ENCODE results near the gene ELAVL3.
A peak's percentile ranks its signal among the peaks of the same experiment; 100 is the strongest.
"Not testable (repeated sequence)": the region's sequence is repeated elsewhere in the genome, so short reads cannot be mapped to it uniquely, and the experiment has no call there.

The ELAVL3 gene

DNA sequence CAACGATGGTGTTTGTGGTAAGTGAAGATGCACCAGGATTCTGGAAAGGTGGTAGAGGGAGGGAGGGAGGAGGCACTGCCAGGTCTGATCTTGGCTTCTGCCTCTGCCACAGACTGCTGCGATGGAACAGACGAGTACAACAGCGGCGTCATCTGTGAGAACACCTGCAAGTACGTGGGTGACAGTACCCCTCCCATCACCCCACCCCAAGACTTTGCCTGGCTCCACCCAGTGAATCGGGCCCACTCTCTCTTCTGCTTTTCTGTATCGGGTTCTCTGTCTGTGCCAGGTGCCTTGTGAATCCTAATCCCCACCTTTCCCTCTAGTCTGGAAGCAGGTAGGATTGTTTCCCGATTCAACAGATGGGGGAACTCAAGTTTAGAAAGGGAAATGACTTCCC lies 42.9 kb downstream of the ELAVL3 start:
- no peak for DNase-seq (ENCODE audit: low read depth in 2 of 2, low spot score in 1 of 2)

DNA sequence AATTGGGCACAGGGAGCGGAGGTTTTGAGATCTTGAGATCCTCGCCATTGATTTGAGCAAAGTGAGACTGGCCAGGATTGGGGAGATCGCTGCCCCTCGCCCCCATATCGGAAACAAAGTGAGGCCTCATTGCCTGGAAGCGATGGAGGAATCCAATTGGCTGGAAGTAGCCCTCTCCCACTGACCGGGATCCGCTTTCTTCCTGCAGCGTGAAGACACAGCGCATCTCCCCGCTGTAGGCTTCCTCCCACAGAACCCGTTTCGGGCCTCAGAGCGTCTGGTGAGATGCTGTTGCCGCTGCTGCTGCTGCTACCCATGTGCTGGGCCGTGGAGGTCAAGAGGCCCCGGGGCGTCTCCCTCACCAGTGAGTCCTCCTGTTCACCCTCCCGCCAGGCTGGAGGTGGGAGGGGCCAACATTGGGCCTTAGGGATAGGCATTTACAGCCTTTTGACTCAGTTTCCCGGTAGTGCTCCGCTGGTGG lies 45.0 kb downstream of the ELAVL3 start:
- DNase-seq (ENCODE audit: low read depth in 2 of 2, low spot score in 1 of 2), result no peak

GRCh38 chr19:11435057-11435832 lies 45.6 kb downstream of the ELAVL3 start, which contains the start of the genes ODAD3 and PRKCSH:
ODAD3 (minus strand) TSS chr19:11435121; CDS start chr19:11435016, 105 bp downstream.
PRKCSH (plus strand) TSS chr19:11435635; CDS start chr19:11436118, 483 bp downstream.
- peak; percentile 94 to 97 for DNase-seq (ENCODE audit: low read depth in 2 of 2, low spot score in 1 of 2)

DNA sequence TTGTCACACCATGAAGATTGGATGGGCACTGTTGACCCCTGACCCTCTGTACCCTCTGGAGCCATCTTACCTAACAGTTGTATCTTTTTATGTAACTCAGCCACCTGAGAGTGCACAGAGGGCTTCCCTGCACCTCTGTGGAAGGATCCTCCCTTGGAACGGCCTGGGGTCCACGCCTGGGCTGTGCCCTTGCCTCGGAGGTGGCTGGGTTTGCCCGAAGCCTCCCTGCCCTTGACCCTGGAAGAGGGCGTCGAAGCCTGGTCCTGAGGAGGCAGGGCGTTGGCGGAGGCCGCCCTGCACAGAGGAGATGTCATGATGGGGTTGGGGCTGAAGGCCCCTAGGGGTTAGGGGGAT lies 46.2 kb downstream of the ELAVL3 start:
- DNase-seq (ENCODE audit: low read depth in 2 of 2, low spot score in 1 of 2), result no peak

- DNase-seq (ENCODE audit: low read depth in 2 of 2, low spot score in 1 of 2), result not testable (repeated sequence)
Observed at GRCh38 chr19:11433526-11433925, 47.3 kb downstream of the ELAVL3 start.

DNA sequence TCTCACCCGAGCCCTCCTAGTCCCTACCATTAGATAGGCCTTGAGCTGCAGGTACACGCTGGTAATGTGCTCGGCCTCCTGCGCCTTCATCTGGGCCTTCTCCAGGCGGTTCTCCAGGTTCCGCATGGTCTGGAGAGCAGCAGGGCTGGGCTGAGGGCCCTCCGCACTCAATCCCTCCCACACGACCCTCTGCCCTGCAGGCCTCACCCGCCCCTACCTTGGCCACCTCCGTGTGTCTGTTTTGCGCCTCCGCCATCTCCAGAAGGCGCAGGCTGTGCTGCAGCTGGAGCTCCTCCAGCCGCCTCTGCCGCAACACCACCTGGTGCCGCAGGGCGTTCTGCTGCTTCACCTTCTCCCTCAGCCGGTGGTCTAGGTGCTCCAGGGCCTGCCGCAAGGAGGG lies 54.2 kb downstream of the ELAVL3 start:
- DNase-seq (ENCODE audit: low read depth in 2 of 2, low spot score in 1 of 2), result no peak

DNA sequence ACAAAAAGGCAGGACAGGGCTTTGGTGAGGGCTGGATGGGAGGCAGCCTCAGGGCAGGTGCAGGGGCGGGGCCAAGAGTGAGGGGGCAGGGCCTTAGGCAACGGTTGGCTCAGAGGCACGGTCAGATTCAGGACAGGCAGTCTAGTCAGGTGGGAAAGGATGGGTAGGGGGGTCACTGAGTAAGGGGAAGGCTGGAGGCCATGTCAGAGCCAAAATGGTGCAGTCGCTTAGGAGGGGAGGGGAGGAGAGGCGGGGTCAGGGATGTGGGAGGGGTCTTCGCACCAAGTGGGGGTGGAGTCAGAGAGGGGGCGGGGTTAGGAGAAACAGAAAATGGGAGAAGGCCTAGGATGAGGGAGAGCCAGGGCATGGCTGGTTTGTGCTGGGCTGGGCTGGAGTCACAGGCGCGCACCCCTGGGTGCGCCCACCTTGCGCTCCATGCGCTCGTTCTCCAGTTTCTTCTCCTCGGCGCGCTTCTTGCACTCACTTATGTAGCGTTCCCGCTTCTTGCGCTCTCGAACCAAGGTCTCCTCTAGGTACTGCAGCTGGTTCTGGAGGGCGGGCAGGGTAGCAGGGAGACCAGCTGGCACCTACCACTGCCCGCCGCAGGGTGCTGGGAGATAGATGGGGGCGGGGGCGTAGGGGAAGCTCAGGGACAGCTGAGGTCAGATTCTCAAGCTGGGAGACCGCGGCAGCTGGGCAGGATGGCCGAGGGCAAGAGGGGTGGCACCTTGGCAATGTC lies 55.0 kb downstream of the ELAVL3 start:
- no peak for DNase-seq (ENCODE audit: low read depth in 2 of 2, low spot score in 1 of 2)

DNA sequence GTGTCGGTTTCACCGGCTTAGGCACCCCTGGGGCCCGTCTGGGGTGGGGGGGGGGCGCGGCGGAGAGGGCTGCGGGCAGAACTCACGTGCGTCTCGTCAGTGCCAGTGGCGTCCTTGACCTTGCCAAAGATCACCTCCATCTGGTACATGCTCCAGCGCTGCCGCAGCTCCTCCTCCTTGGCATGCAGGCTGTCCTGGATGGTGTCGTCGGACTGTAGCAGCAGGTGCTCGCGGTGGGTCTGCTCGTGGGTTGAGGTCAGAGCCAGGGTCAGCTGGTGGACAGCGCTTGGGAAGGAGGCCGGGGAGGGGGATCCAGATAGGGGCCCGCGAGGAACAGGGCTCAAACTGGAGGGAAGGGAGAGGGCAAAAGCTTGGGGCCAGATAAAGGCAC lies 57.1 kb downstream of the ELAVL3 start:
- DNase-seq (ENCODE audit: low read depth in 2 of 2, low spot score in 1 of 2), result no peak

DNA sequence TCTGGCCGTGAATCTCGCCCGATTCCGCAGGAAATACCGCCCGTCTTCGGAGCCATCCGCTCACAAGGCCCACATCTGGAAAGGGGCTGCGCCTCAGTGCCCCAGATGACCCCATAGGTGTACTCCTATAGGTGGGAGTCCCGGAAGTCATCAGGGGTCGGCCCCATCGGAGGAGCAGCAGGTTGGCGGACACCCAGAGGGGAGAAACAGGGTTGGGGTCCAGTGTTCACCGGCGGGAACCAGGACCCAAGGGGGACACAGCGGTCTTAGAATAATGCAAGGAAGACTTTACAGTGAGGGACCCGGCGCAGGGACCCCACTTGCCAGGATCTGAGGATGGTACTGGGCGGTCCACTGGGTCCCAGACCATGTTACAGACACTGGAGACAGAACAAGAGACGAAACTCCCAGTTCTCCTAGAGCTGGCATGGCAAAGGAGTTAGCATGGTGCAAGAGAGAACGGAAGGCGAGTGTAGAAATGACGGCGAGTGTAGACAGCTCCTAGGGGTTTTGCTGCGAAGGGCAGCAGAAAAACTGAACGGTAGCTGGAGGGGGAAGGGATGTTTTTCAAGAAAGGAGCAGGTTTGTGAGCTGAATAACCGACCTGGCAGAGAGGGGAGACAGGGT lies 57.6 kb downstream of the ELAVL3 start:
- no peak for DNase-seq (ENCODE audit: low read depth in 2 of 2, low spot score in 1 of 2)

- peak in 1 of 2 donors; percentile 38 for DNase-seq (ENCODE audit: low read depth in 2 of 2, low spot score in 1 of 2)
Observed at GRCh38 chr19:11422163-11423065, 58.4 kb downstream of the ELAVL3 start.

GRCh38 chr19:11421371-11422098 lies 59.3 kb downstream of the ELAVL3 start:
- no peak for DNase-seq (ENCODE audit: low read depth in 2 of 2, low spot score in 1 of 2)

- DNase-seq (ENCODE audit: low read depth in 2 of 2, low spot score in 1 of 2), result no peak
Observed at GRCh38 chr19:11420429-11421370, 60.1 kb downstream of the ELAVL3 start.

DNA sequence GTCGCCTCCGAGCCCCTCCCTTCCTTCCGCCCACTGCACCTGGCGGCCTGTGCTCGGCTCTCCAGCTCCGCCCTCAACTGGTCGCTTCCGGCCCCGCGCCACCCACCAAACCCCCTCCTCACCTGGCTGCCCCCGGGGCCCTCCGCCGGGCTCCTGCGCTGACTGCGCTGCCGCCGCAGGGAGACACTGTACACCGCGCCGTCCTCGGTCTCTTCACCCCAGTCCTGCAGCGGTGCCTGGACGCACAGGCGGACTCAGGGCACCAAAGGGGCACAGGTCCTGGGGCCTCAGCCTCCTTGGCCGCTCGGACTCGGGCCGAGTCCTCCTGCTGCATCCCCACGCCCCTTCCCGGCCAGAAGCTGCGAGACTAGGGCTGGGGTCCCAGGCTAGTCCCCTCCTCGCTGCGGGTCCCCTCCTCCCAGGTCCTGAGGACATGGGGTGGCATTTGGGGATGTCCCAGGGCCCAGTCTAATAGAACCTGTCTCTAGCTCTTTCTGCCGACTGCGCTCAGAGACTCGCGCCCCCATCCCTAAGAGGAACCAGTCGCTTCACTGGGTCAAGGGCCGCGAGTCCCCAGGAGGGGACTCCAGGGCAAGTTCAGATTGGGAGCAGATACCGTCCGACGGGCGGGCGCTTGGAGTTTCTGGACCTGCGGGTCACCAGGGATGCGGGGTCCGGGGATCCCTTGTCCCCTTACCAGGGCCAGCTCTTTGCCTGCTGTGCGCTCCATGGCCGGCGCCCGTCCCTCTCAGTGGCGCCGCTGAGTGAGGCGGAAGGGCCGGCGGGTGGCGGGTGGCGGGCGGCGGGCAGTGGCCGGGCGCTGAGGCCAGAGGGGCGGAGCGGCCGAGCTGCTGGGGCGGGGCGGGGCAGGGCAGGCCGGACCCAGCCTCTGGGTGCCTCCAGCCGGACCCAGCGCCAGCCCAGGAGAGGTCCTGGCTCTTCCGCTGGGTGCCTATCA lies 62.0 kb downstream of the ELAVL3 start, which contains the start of gene RGL3:
Gene RGL3 (minus strand): TSS at position 766 of the 958 bp plus-strand sequence. CDS start 36 bp downstream, at position 730.
- DNase-seq (ENCODE audit: low read depth in 2 of 2, low spot score in 1 of 2), result no peak

GRCh38 chr19:11418094-11418548 lies 62.7 kb downstream of the ELAVL3 start:
- DNase-seq (ENCODE audit: low read depth in 2 of 2, low spot score in 1 of 2), result no peak

- DNase-seq (ENCODE audit: low read depth in 2 of 2, low spot score in 1 of 2), result no peak
Observed at GRCh38 chr19:11416346-11417052, 64.3 kb downstream of the ELAVL3 start.

GRCh38 chr19:11414544-11414943 lies 66.3 kb downstream of the ELAVL3 start:
- no peak for DNase-seq (ENCODE audit: low read depth in 2 of 2, low spot score in 1 of 2)

- no peak for DNase-seq (ENCODE audit: low read depth in 2 of 2, low spot score in 1 of 2)
Observed at GRCh38 chr19:11410682-11411081, 70.2 kb downstream of the ELAVL3 start.

Data from stimulated activated CD8-positive, alpha-beta memory T cell treated with anti-CD3 and anti-CD28 coated beads, Interleukin-4, amount 100 ng/mL, for 1 hour (primary cell).